Cardiac fibroblast (primary cell): ENCODE measurements around the gene SLC15A3.

Experiments
- DNase-seq, 2 donors: peaks; one replicate each; pipeline versions ENCODE4 v3.0.0 to v3.0.0-alpha.2; 2010; ENCODE audit warnings: low read depth in 2 of 2
- H3K4me3 ChIP-seq, 2 donors: replicated peaks in 1 of 2; 1 replicate in 1 of 2; 2 replicates in 1 of 2; pipeline ENCODE4 v1.5.1; 2011; ENCODE audit warnings: low read depth in 2 of 2, low read length in 2 of 2, mild to moderate bottlenecking in 2 of 2, moderate library complexity in 1 of 2
- CTCF ChIP-seq: IDR thresholded peaks from one replicate; pipeline ENCODE4 v1.5.1; 2011; ENCODE audit warnings: low read depth, mild to moderate bottlenecking, low read length, inconsistent platforms

Gene SLC15A3

GRCh38 chr11:60927600-60927999 lies 24.4 kb downstream of the SLC15A3 start:
- no peak for DNase-seq
- no peak overlapping the region for H3K4me3 ChIP-seq
- TF ChIP-seq CTCF, result no peak

- no peak overlapping the region for H3K4me3 ChIP-seq
- no peak for DNase-seq
- TF ChIP-seq CTCF, result no peak
These were observed 24.8 kb downstream of the SLC15A3 start for GRCh38 chr11:60927061-60927592.

- TF ChIP-seq CTCF, result no peak
- H3K4me3 ChIP-seq, result no peak overlapping the region
- DNase-seq, result no peak
These were observed 25.5 kb downstream of the SLC15A3 start for GRCh38 chr11:60926500-60926899.

GRCh38 chr11:60925868-60926267 lies 26.1 kb downstream of the SLC15A3 start:
- DNase-seq, result peak in 1 of 2 donors; percentile 94
- H3K4me3 ChIP-seq, result peak overlapping the region in 1 of 2 donors; percentile 80
- TF ChIP-seq CTCF, result no peak

- no peak for TF ChIP-seq CTCF
- peak overlapping the region; percentile 69 to 80 for H3K4me3 ChIP-seq
- DNase-seq, result no peak
These were observed 26.8 kb downstream of the SLC15A3 start for GRCh38 chr11:60924906-60925853.

- peak within 1 kb of the TSS; percentile 69 to 80 for H3K4me3 ChIP-seq
- peak; percentile 64 to 66 for DNase-seq
- no peak for TF ChIP-seq CTCF
These were observed 27.7 kb downstream of the SLC15A3 start, which contains the start of gene TMEM132A for GRCh38 chr11:60924110-60924905. Gene TMEM132A, plus strand, starts transcription at chr11:60924460. Its CDS starts 174 bp downstream, at chr11:60924634.
